GM19372 (cell line): Measurements from ENCODE around the gene SRGAP1.
"Not testable (repeated sequence)": the region's sequence is repeated elsewhere in the genome, so short reads cannot be mapped to it uniquely, and the experiment has no call there.

Experiments
- ATAC-seq: cut with Tn5 transposase; IDR thresholded peaks from one replicate; pipeline ENCODE4 v1.9.1; 2021; ENCODE audit warnings: mild to moderate bottlenecking, low read depth, moderate library complexity; ENCODE audit not compliant: unreplicated experiment

Gene SRGAP1

DNA sequence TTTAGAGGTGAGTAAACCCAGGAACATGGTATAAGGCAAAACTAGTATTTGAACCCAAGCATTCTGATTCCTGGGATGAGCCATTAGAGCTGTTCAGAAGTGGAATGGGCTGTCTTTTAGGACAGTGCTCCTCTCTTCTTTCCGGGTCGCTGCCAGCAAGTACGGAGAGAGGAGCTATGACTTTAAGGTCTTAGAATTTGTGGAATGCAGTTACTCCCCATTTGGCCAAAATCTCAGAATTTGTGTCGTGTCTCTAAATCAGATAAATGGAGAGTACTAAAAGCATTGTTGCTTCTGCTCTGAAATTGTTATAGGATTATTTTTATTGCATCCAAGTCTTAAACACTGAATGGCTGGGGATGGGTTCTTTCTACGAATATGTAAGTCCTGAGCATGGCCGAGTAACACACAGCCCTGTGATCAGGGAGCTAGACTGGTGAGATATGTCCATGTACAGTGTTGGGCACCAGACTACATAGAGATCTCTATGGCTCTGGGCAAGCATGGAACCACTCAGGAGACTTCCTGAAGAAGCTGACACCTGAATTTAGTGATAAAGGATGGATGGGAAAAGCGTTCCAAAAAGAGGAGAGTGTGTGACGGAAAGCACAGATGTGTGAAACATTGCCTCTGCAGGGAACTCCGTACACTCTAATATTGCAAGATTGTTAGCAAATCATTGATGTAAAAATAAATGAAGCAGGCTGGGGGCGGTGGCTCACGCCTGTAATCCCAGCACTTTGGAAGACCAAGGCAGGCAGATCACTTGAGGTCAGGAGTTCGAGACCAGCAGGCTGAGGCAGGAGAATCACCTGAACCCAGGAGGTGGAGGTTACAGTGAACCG lies 184.7 kb downstream of the SRGAP1 start:
- no peak for ATAC-seq

DNA sequence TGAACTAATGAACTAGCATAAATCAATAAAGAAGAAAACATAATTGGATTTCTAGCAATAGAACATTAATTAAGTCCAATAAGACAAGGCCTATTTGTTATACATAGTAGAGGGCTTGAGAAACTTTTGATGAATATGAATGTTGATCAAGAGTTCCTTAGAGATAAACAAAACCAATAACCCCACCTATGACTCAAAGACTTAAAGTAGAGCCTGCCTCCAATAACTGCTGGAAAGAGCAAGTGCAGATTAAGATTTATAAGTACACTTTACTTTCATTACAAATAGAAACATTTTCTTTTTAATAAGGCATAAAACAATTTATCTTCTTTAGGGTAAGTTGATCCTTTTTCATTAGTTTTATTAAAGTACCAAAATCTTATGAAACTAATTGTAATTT lies 185.7 kb downstream of the SRGAP1 start:
- no peak for ATAC-seq

DNA sequence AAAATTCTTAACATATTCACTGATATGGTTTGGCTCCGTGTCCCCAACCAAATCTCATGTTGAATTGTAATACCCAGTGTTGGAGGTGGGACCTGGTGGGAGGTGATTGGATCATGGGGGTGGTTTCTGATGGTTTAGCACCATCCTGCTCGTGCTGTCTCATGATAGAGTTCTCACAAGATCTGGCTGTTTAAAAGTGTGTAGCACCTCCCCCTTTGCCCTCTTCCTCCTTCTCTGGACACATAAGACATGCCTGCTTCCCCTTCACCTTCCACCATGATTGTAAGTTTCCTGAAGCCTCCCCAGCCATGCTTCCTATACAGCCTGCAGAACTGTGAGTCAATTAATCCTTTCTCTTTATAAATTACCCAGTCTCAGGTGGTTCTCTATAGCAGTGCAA lies 189.6 kb downstream of the SRGAP1 start:
- ATAC-seq: not testable (repeated sequence)

DNA sequence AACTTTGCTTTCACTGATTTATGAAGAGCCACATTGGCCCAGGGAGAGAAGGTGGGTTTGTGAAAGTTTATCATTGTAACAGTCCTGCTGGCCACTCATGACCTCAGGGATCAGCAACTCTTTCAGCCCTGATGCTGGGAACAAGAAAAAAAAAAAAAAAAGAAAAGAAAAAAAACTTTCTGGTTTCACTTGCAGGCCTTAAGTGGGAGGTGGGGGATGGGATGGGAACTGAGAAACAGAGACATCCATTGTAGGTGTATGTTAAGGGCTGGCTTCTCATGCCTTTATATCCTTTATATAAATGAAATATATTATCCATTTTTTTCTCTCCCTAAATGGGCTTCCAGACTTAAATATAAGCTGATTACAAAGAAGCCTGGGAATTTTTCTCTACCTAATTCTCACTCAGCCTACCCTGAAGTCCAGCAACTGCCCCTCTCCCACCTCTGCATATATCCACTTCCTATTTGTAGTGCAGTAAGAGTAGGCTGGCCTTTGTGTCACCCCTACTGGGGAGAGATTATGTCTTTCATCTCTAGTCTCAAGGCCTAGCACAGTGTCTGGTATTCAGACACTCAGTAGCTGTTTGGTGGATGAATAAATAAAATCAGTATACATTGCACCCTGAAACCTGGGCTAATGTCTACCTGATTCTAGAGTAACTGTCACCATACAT lies 190.5 kb downstream of the SRGAP1 start:
- no peak for ATAC-seq

DNA sequence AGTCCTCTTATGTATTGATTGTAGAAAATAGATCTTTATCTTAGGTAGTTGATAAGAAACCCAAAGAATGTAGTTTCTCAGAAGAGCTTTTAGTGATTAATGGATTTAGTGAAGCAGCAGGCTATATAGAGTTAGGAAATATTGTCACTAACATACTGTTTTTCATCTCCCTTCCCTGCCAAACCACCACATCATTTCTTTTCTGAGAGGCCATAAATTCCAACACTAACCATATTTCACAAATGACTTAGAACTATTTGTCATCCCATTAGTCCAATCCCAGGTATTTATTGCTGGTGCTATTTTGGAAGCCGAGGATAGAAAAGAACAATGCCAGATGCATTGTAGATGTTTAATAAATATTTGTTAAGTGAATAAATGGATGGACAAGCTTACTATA lies 191.9 kb downstream of the SRGAP1 start:
- no peak for ATAC-seq

DNA sequence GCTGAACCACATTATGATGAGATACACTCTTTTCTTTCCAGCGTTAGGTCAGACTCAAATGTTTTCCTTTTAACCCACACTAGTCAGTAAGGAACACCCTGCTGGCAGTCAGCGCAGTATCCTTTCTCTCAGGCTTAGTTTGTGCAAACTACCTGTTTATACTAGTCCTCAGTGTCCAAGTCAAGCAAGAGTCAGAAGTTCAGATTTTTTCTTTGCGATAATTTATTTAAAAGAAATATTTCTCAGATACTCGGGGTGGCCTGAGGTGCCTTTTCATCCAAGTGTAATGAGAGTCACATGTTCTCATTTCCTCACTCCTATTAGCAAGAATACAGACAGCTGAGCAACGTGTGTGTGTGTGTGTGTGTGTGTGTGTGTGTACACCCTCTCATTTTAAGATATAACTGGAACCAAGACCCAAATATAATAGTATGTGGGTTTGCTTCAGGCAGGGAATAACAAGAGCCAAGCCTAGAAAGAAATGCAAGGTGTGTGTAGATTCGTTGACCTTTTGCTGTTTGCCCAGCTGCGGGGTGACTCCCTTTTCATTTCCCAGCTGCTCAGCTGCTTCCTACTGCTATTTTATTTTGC lies 194.9 kb downstream of the SRGAP1 start:
- ATAC-seq: no peak

DNA sequence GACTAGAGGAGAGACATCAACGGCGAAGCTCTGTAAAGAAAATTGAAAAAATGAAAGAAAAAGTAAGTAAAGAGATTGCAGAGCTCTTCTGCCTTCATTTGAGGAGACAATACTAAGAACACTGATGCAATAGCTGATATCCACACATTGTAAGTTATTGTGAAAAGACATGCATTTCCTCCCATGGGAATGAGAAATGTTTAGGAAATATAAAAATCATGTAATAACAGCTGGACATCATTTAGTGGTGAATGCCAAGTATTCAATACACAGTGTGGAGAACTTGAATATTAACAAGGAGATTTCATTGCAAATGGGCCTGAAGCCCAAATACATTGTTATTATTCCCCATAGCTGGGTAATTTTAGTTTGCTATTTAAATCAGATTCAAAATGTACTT lies 198.4 kb downstream of the SRGAP1 start:
- no peak for ATAC-seq

DNA sequence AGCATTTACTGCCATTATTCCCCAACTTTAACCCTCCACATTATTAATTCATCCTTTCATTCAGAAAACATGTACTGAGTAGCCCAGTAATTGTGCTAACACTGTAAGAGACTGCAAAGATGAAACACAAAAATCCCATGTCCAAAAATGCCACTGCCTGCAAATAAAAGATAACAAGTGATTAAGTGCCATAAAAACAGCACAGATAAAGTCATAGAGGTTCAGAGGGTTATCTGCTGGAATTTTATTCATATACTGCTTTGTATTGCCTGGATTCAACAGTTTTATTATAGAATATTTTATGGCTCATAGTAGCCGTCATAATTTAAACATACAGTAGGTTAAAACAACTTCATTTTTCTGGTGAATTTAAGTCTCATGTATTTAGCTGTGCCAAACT lies 199.7 kb downstream of the SRGAP1 start:
- ATAC-seq: no peak

DNA sequence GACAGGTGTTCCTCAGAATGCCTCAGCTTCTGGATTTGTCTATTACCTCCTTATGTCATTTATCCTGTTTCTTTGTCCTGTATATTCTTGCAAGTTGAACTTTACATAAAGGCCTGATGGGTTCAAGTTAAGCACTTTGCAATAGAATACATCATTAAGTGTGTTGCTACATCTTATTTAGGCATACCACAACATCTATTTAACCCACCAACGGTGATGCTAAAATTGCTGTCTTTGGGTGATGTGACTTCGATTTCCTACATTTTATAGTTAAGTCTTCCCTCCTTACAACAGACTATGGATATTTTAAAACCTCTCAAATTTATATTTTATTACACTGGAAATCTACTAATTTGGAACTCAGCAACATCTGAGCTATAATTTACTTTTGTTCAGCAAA lies 206.6 kb downstream of the SRGAP1 start:
- no peak for ATAC-seq

DNA sequence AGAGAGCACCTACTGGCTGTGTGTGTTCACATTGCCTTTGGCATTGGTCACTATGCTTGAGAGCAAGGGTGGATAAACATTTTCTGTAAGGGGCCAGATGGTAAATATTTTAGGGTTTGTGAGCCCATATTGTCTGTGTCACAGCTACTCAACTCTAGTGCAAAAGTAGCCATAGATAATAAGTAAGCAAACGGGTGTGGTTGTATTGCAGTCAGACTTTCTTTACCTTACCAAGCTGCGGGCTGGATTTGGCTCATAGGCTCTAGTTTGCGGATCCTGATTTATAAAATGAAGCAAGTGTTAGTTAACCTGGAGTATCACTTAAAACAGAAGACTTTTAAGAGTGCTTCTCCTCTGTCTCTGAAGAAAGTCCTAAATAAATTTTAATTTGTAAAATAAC lies 208.6 kb downstream of the SRGAP1 start:
- no peak for ATAC-seq

DNA sequence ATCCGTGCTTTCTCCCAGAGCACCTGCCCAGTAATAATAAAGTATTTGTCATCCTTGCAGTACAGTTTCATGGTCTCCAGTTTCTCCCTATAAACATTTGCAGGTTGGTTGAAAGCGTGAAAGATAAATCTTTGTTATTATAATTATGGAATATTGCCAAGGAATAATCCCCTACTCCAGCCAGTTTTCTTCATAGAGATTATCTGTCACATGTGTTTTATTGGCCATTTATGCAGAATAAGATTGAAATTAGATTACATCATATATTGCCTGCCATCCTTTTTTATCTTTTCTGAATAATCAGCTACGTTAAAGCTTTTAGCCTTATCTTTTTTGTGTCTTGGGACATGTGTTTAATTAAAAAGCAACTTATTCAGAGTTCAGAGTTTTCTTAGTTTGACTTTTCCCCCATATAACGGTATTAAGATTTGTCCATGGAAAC lies 209.6 kb downstream of the SRGAP1 start:
- ATAC-seq: no peak

DNA sequence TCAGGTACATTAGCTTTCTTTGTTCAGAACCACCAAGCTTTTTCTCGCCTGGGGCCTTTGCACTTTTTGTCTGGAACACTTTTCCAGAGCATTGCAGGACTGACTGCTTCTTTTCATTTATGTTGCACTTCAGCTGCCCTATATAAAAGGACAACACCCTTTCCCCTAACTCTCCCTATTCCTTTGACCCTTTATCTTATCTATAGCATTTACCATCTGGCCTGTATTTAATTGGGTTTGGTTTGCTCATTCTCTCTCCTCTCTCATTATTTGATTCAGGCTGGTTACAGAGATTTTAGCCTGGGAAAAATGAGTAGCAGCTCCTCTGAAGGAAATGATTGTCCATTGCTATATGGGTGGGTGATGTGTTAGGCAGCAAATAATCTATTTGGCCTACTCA lies 212.2 kb downstream of the SRGAP1 start:
- no peak for ATAC-seq

DNA sequence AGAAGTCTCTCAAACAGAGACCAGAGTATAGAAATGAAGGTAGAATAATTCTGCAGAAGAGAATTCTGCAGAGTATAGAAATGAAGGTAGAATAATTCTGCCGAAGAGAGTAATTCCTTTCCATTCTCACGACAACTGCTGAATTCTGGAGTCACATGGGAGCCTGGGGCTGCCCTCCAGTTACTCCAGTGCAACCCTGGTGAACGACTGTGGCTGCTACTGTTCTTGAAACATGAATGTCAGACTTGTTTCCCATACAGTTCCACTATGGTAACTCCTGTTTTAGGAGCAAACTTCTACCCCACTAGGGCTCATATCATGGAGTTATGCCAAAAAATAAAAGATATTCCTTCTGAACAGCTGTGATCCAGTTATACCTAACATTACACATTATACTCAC lies 213.2 kb downstream of the SRGAP1 start:
- no peak for ATAC-seq

DNA sequence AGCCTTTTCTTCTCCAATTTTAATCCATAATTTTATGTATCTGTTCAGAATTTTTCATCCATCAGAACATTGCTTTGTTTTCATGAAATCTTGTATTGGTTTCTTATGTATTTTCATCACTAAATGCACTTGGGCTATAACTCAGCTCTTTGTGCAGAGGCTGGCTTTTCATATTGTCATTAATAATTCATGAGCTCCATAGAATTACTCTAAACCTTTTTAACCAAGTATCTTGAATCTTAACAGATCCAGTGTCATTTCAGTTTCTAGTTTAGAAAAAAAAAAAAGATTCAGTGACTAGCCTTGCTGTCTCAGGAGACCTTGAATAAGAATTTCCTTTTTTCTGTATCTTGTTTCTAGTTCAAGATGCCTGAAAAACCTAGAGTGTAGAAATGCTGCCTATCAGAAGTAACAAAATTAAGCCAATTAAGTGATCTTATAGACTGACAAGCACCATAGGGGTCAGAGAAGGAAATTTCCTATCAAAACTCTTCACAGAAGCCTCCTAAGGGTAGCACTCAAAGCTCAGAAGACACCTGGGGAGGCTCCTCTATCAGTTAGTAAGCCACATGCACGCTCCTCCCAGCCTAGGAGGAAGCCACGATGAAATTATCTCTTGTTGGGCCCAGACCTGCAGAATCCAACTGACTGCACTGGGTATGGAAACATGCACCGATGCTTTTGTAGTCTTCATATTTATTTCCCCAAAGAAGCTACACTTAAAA lies 214.2 kb downstream of the SRGAP1 start:
- no peak for ATAC-seq

DNA sequence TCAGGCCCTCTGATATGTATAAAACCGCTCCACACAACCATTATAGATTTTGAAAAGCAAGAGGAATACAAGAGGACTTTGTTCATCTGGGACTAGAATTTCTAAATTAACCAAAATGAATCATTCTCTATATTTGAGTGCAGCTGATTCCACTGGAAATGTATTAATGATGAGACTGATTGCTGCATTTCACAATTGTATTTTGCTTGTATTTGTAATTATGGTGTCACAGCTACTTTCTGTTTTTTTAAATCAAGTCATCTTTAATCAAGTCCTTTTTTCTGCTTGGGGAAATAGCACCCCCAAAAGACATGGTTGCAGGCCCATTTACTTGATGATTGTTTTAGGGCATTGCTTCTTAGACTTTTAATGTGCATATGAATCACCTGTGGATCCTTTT lies 215.2 kb downstream of the SRGAP1 start:
- no peak for ATAC-seq

DNA sequence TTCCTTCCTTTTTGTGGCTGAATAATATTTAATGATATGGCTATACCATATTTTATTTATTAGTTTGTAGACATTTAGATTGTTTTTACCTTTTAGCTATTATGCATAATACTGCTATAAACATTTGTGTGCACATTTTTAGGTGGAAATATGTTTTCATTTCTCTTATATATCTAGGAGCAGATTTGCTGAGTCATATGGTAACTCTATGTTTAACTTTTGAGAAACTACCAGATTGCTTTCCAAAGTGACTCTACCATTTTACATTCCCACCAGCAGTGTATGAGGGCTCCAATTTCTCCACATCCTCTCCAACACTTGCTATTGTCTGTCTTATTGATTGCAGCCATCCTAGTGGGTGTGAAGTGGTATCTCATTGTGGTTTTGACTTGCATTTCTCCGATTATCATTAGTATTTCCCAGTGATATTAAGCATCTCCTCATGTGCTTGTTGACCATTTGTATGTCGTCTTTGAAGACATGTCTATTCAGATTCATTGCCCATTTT lies 217.4 kb downstream of the SRGAP1 start:
- no peak for ATAC-seq

DNA sequence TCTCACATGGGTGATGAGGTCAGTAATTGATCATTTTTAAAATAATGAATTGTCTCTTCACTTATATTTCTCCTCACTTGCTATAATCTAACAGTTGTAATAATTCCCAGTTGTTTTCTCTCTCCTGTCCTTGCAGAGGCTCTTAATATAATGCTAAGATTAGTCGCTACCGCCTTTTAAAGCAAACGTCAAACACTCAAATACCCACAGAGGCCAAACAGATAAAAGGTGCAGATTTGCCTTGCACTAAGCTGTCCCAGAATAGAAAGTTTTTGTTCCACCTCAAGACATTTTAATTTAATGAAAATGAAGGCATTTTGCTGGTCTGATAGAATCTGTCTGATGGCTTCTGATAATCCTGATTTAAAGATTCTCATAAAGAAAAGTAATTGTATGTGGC lies 218.6 kb downstream of the SRGAP1 start:
- ATAC-seq: no peak

DNA sequence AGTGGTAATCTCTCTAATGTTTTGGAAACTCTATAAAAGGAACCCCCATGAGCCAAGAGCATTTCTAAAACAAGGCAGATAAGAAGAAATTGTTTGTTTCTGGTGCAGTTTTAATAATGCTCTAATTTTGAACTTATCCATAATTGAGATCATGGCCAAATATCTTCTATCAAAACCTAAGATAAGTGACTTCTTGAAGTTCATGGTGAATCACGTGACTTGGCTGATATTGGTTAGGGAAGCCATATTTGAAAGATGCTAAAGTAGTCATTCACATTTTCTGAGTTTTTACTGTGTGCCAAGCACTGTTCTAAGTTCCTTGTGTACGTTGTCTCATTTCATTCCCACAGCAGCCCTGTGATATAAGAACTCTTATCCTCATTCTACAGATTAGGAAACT lies 219.7 kb downstream of the SRGAP1 start:
- no peak for ATAC-seq

DNA sequence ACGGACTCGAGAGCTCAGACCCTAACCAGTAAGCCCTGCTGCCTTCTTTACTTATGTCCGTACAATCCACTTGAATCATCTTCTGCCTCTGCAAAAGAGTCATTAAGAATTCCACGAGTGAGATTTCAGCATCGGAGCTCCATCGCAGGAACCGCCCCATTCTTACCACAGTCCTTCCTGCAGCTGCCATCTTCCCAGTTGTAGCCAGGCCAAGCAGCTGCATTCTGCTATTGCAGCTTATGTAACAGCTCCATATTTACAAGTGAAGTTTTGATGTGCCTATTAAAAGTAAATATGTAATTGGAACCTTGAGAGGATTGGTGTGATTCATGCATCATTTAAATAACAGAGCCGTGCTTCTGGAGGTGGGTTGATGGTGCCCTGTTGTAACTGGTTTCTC lies 220.2 kb downstream of the SRGAP1 start:
- no peak for ATAC-seq

DNA sequence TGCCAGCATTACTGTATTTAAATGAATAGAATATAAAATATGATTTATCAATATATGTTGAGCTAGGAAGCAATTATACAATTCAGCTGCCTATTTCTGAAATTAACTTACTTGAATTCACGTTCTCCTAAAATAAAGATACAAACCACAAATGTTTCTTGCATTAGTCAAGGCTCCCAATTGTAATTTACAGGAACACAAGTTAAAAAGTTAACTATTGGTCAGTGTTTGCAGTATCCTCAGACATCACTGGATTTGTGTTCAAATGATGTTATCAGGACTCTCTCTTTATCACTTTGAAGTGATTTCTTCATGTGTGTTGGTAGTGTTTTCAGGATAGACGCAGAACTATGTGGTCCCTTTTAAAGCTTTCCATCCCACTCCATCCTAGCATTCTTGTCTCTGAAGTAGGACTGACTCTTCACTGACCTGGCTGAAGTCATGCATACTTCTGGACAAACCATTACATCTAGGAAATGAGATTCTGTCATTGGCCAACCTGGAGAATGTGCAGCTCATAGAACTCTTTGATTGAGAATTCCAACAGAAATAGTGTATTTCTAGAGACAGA lies 221.5 kb downstream of the SRGAP1 start:
- no peak for ATAC-seq

DNA sequence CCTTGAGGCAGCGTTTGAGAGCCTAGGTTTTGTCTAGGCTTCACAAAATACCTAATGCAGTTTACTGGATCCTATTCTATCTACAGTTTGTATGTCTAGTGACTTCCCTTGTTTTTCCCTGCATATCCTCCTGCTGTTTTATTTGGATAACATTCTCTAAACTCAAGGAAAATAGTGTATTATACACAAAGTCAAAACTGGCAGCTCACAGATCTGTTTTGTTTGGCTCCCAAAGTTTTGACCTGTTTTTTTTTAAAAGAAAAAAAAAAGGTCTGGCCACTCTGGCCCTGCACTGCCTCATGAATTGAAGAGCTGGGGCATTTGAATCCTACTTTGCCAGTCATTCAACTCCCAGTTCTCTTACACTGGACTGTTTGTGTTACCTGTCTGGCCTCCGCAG lies 222.3 kb downstream of the SRGAP1 start:
- ATAC-seq: no peak
